HG02884 (cell line): ENCODE measurements around the gene ARHGAP24.

ENCODE experiments used
- ATAC-seq: cut with Tn5 transposase; IDR thresholded peaks from one replicate; pipeline ENCODE4 v1.9.1; 2021; ENCODE audit warnings: mild to moderate bottlenecking, moderate library complexity; ENCODE audit not compliant: unreplicated experiment

ARHGAP24 gene

GRCh38 chr4:85684676-85685075, 209.7 kb downstream of the ARHGAP24 start:
- ATAC-seq, result no peak

GRCh38 chr4:85686398-85686797, 211.4 kb downstream of the ARHGAP24 start:
- no peak for ATAC-seq

- no peak for ATAC-seq
These were observed 213.2 kb downstream of the ARHGAP24 start for GRCh38 chr4:85688055-85688740.

GRCh38 chr4:85696661-85697060, 221.7 kb downstream of the ARHGAP24 start:
- ATAC-seq, result no peak

- no peak for ATAC-seq
These were observed 222.9 kb downstream of the ARHGAP24 start for GRCh38 chr4:85697854-85698253.

- ATAC-seq, result no peak
These were observed 225.4 kb downstream of the ARHGAP24 start for GRCh38 chr4:85700362-85700761.

- peak; percentile 99 for ATAC-seq
These were observed 226.9 kb downstream of the ARHGAP24 start for GRCh38 chr4:85701861-85702321.

GRCh38 chr4:85703096-85703495, 228.1 kb downstream of the ARHGAP24 start:
- ATAC-seq, result no peak

GRCh38 chr4:85707611-85708010, 232.7 kb downstream of the ARHGAP24 start:
- ATAC-seq, result peak; percentile 83

- no peak for ATAC-seq
These were observed 233.5 kb downstream of the ARHGAP24 start for GRCh38 chr4:85708468-85708867.

- no peak for ATAC-seq
These were observed 238.1 kb downstream of the ARHGAP24 start for GRCh38 chr4:85713005-85713404.

GRCh38 chr4:85715991-85716737, 241.2 kb downstream of the ARHGAP24 start:
- ATAC-seq, result no peak

GRCh38 chr4:85717351-85717750, 242.4 kb downstream of the ARHGAP24 start:
- ATAC-seq, result no peak

GRCh38 chr4:85717847-85718246, 242.9 kb downstream of the ARHGAP24 start:
- no peak for ATAC-seq

- ATAC-seq, result no peak
These were observed 245.8 kb downstream of the ARHGAP24 start for GRCh38 chr4:85720735-85721134.

GRCh38 chr4:85722401-85722800, 247.5 kb downstream of the ARHGAP24 start:
- ATAC-seq, result no peak

- ATAC-seq, result no peak
These were observed 247.9 kb downstream of the ARHGAP24 start for GRCh38 chr4:85722807-85723206.

- peak; percentile 37 for ATAC-seq
These were observed 250.0 kb downstream of the ARHGAP24 start for GRCh38 chr4:85724791-85725563.

- ATAC-seq, result peak; percentile 81
These were observed 250.8 kb downstream of the ARHGAP24 start for GRCh38 chr4:85725721-85726170.

GRCh38 chr4:85726555-85726954, 251.6 kb downstream of the ARHGAP24 start:
- no peak for ATAC-seq

- ATAC-seq, result no peak
These were observed 253.5 kb downstream of the ARHGAP24 start for GRCh38 chr4:85728464-85728863.
